Measurements from ENCODE around the gene ADGRG3. TPM values are rescaled to one million over a fixed set of nuclear protein-coding genes. Genes with fewer than 3 reads are reported as not detected.

The ADGRG3 gene
- total and polyA plus RNA-seq, 2 experiments from 2014 or later = not detected

GRCh38 chr16:57686577-57686976 lies 18.5 kb downstream of the ADGRG3 start:
- H3K27me3 ChIP-seq = no peaks in the 10 kb centered on the region
- H3K4me2 ChIP-seq = no peak overlapping the region
- TF ChIP-seq CTCF (IDR thresholded peaks at IDR 0.05; ENCODE audit: poor library complexity) (no peak), EZH2phosphoT487 (IDR thresholded peaks at IDR 0.05; ENCODE audit: low read depth, severe bottlenecking, unreplicated experiment) (no peak), EZH2 (IDR thresholded peaks at IDR 0.05; ENCODE audit: borderline replicate concordance) (no peak)
- WGBS (ENCODE audit: low lambda C conversion rate, missing lambda C conversion rate) = 64% methylated on average over 4 of the region's 4 CpGs
- H3K27ac ChIP-seq = no peak overlapping the region
- DNase-seq (ENCODE audit: low spot score) = no peak
- no peaks in the 10 kb centered on the region for H3K79me2 ChIP-seq
- no peak overlapping the region for H2AFZ ChIP-seq
- H4K20me1 ChIP-seq (ENCODE audit: insufficient read depth, poor library complexity, severe bottlenecking) = no peaks in the 10 kb centered on the region
- H3K9me3 ChIP-seq (ENCODE audit: low read depth) = no peaks in the 10 kb centered on the region
- H3K4me1 ChIP-seq (ENCODE audit: insufficient read depth) = peaks cover 9% of the 10 kb centered on the region
- no peaks in the 10 kb centered on the region for H3K9me2 ChIP-seq (replicated peaks; ENCODE audit: insufficient read depth)
- no peak overlapping the region for H3K4me3 ChIP-seq
- H3K36me3 ChIP-seq (replicated peaks; ENCODE audit: insufficient read depth, low read depth) = no peaks in the 10 kb centered on the region

GRCh38 chr16:57687363-57687929 lies 19.3 kb downstream of the ADGRG3 start:
- H3K27ac ChIP-seq = no peak overlapping the region
- DNase-seq (ENCODE audit: low spot score) = no peak
- no peak overlapping the region for H3K4me2 ChIP-seq
- H2AFZ ChIP-seq = no peak overlapping the region
- H3K9me3 ChIP-seq (ENCODE audit: low read depth) = no peaks in the 10 kb centered on the region
- no peaks in the 10 kb centered on the region for H3K27me3 ChIP-seq
- H3K4me1 ChIP-seq (ENCODE audit: insufficient read depth) = peaks cover 9% of the 10 kb centered on the region
- H3K79me2 ChIP-seq = no peaks in the 10 kb centered on the region
- H3K9me2 ChIP-seq (replicated peaks; ENCODE audit: insufficient read depth) = no peaks in the 10 kb centered on the region
- H3K4me3 ChIP-seq = no peak overlapping the region
- 85% methylated on average over 3 of the region's 3 CpGs for WGBS (ENCODE audit: low lambda C conversion rate, missing lambda C conversion rate)
- H3K36me3 ChIP-seq (replicated peaks; ENCODE audit: insufficient read depth, low read depth) = no peaks in the 10 kb centered on the region
- no peak for TF ChIP-seq EZH2 (IDR thresholded peaks at IDR 0.05; ENCODE audit: borderline replicate concordance)
- TF ChIP-seq CTCF (IDR thresholded peaks at IDR 0.05; ENCODE audit: poor library complexity) = no peak
- H4K20me1 ChIP-seq (ENCODE audit: insufficient read depth, poor library complexity, severe bottlenecking) = no peaks in the 10 kb centered on the region

- Histone ChIP-seq H2AFZ (no peak overlapping the region), H3K9me2 (replicated peaks; ENCODE audit: insufficient read depth) (no peaks in the 10 kb centered on the region), H3K4me2 (no peak overlapping the region), H3K4me1 (ENCODE audit: insufficient read depth) (peaks cover 9% of the 10 kb centered on the region), H3K27ac (no peak overlapping the region), H3K9me3 (ENCODE audit: low read depth) (no peaks in the 10 kb centered on the region), H3K4me3 (no peak overlapping the region), H3K27me3 (no peaks in the 10 kb centered on the region), H4K20me1 (ENCODE audit: insufficient read depth, poor library complexity, severe bottlenecking) (no peaks in the 10 kb centered on the region), H3K79me2 (no peaks in the 10 kb centered on the region), H3K36me3 (replicated peaks; ENCODE audit: insufficient read depth, low read depth) (no peaks in the 10 kb centered on the region)
- WGBS (ENCODE audit: low lambda C conversion rate, missing lambda C conversion rate) = 92% methylated on average over 4 of the region's 4 CpGs
- DNase-seq (ENCODE audit: low spot score) = no peak
- TF ChIP-seq EZH2phosphoT487 (IDR thresholded peaks at IDR 0.05; ENCODE audit: low read depth, severe bottlenecking, unreplicated experiment) (no peak), CTCF (IDR thresholded peaks at IDR 0.05; ENCODE audit: poor library complexity) (no peak), EZH2 (IDR thresholded peaks at IDR 0.05; ENCODE audit: borderline replicate concordance) (no peak)
Measured at GRCh38 chr16:57688487-57688986, 20.4 kb downstream of the ADGRG3 start.
